SJCRH30 (cell line): Measurements from ENCODE around the gene GRIK4. TPM values are rescaled to one million over a fixed set of nuclear protein-coding genes. Genes with fewer than 3 reads are reported as not detected.

ENCODE experiments used
- DNase-seq, 2 experiments: peaks; one replicate each; pipeline ENCODE4 v3.0.0-alpha.2; 2015 to 2020
- H3K27ac ChIP-seq: fragments of 250-450 bp; sonication (Bioruptor Pico); 2 replicates; pipeline ENCODE4 v1.5.1; 2020; ENCODE audit warnings: mild to moderate bottlenecking, moderate library complexity
- H3K27me3 ChIP-seq: fragments of 250-450 bp; sonication (Bioruptor Pico); 2 replicates; pipeline ENCODE4 v1.5.1; 2020; ENCODE audit warnings: mild to moderate bottlenecking, moderate library complexity
- H3K36me3 ChIP-seq: fragments of 250-450 bp; sonication (Bioruptor Pico); 2 replicates; pipeline ENCODE4 v1.5.1; 2020; ENCODE audit warnings: mild to moderate bottlenecking, moderate library complexity
- H3K4me1 ChIP-seq: fragments of 250-450 bp; sonication (Bioruptor Pico); 2 replicates; pipeline ENCODE4 v1.5.1; 2020; ENCODE audit warnings: mild to moderate bottlenecking, moderate library complexity
- H3K4me3 ChIP-seq: fragments of 250-450 bp; sonication (Bioruptor Pico); 2 replicates; pipeline ENCODE4 v1.5.1; 2020; ENCODE audit warnings: mild to moderate bottlenecking, moderate library complexity
- H3K9me3 ChIP-seq: fragments of 250-450 bp; sonication (Bioruptor Pico); replicated peaks from 2 replicates; pipeline ENCODE4 v1.5.1; 2020; ENCODE audit warnings: mild to moderate bottlenecking, moderate library complexity
- total RNA-seq: library from RNA; depleted of rRNA; stranded (reverse); fragments of >200 nt; shearing (Covaris generic); gene quantifications from 2 replicates; pipeline ENCODE4 v1.2.3, GENCODE V29; 2014

GRIK4 gene
- total RNA-seq, 1 experiment from 2014 or later = not detected

DNA sequence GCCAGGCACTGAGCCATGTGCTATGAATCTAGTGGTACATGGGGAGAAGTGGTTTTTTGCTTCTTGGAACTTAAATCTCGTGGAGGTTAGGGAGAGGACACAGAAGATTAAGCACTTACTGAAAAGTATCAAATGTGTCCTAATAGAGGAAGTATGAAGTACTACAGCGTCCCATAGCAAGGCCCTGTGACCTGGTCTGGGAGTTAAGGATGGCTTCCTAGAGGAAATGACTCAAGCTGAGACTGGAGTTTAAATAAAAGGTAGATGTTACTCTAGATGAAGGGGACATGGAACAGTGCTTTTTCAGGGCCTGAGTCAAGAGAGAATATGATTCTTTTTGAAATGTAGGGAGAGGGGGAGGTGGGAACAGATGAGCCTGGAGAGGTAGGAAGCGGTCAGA lies 202.9 kb downstream of the GRIK4 start:
- no peaks in the 10 kb centered on the region for H3K36me3 ChIP-seq
- H3K4me3 ChIP-seq = no peak overlapping the region
- H3K4me1 ChIP-seq = peaks cover 6% of the 10 kb centered on the region; the same call in 1 of the 2 replicates
- H3K27ac ChIP-seq = no peak overlapping the region
- DNase-seq = no peak
- H3K9me3 ChIP-seq = no peaks in the 10 kb centered on the region
- no peaks in the 10 kb centered on the region for H3K27me3 ChIP-seq

DNA sequence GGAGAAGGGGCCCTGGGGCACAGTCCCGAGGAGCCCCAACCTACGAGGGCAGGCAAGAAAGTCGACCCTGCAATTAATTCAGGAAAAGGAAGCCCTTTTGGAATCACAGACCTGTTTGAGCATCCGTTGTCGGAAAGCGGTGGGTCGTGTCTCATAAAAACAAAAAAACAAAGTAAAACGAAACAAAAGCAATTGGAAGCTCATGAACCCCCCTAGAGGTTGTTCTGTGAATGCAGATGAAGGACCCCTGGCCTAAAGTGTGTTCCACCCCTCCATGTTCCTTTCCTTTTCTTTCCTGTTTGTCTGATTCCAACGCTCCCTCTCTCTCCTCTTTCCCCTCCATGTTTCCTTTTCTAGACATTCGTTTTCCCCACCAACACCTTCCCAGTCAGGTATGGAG lies 203.7 kb downstream of the GRIK4 start:
- H3K4me3 ChIP-seq = no peak overlapping the region
- no peak overlapping the region for H3K27ac ChIP-seq
- no peaks in the 10 kb centered on the region for H3K9me3 ChIP-seq
- H3K36me3 ChIP-seq = no peaks in the 10 kb centered on the region
- H3K4me1 ChIP-seq = peaks cover 4% of the 10 kb centered on the region; the same call in 1 of the 2 replicates
- no peaks in the 10 kb centered on the region for H3K27me3 ChIP-seq
- peak in 1 of 2 experiments; percentile 12 for DNase-seq

DNA sequence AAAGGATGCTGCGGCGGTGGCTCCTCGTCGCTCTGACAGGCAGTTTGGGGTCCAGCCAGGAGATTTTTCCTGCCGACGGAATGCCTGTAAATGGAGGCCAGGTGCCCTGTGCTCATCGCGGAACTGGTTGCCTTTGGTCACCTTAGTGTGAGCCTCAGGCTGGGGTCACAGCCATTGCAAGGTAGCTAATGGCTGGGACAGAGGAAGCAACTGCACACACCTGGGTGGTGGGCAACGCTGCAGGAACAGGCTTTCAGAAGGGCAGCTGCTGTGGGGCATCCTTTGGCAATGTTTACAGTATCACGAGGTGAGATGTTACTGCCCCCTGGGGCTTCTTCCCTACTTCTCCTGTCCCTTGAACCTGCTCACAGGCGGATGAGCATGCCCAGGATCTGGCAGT lies 205.5 kb downstream of the GRIK4 start:
- Histone ChIP-seq H3K27me3 (no peaks in the 10 kb centered on the region), H3K4me3 (no peak overlapping the region), H3K9me3 (no peaks in the 10 kb centered on the region), H3K4me1 (no peaks in the 10 kb centered on the region), H3K36me3 (no peaks in the 10 kb centered on the region), H3K27ac (no peak overlapping the region)
- no peak for DNase-seq

DNA sequence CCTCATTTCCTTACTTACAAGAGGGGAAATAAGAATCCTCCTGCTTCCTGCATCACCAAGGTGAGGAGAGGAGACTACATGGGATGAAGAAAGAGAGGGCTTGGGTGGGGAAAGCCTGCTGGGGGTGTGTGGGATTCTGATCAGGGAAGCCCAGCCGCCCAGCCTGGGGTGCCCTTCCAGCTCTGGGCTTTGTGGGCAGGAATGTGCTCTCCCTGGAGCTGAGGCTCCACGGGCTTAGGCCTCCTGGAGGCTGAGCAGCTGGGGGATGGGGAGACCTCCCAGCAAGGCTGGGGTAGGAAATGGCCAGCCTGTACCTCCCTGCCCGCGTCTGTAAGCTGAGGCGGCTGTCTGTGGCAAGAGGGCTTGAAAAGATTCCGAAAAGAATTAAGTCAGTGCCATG lies 206.1 kb downstream of the GRIK4 start:
- Histone ChIP-seq H3K27me3 (no peaks in the 10 kb centered on the region), H3K9me3 (no peaks in the 10 kb centered on the region), H3K27ac (no peak overlapping the region), H3K36me3 (no peaks in the 10 kb centered on the region), H3K4me1 (no peaks in the 10 kb centered on the region), H3K4me3 (no peak overlapping the region)
- DNase-seq = no peak

DNA sequence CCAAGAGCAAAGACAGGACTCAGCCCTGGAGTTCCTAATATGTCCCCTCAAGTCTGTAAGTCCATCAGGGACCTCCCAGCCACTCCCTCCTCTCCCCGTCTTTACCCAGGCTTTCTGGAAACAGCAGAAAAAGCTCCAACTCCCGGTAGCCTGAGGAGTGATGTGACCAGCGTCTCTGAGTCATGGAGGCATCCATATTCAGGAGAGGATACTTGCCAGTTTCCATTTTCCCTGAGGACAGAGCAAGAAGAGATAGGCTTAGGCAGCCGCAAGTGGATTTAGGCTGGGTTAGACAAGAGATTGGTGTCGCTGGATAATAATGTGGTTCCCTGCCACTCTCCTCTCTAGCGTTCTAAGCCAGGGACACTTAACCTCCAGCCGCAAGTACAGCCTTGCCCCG lies 206.6 kb downstream of the GRIK4 start:
- H3K4me1 ChIP-seq = no peaks in the 10 kb centered on the region
- no peak overlapping the region for H3K27ac ChIP-seq
- no peaks in the 10 kb centered on the region for H3K9me3 ChIP-seq
- no peaks in the 10 kb centered on the region for H3K27me3 ChIP-seq
- no peak for DNase-seq
- no peaks in the 10 kb centered on the region for H3K36me3 ChIP-seq
- H3K4me3 ChIP-seq = no peak overlapping the region

DNA sequence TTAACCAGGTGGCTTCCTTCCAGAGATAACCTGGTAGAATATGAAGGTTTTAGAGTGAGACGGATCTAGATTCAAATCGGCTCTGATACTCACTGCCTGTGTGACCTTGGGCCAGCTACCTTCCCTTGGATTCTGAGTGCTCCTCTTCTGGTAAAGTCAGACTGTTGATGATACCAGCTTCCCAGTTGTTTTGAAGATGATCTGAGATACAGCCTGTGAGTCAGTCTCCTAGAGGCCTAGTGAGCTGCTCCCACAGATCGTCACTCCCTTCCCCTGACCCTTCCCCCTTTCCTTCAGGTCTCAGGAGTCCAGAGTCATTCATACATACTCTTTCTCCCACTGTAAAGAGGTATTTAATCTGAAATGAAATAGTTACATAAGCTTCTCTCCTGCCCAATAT lies 207.8 kb downstream of the GRIK4 start:
- no peak overlapping the region for H3K27ac ChIP-seq
- no peak overlapping the region for H3K4me3 ChIP-seq
- no peaks in the 10 kb centered on the region for H3K9me3 ChIP-seq
- no peaks in the 10 kb centered on the region for H3K4me1 ChIP-seq
- no peaks in the 10 kb centered on the region for H3K36me3 ChIP-seq
- H3K27me3 ChIP-seq = no peaks in the 10 kb centered on the region
- no peak for DNase-seq

DNA sequence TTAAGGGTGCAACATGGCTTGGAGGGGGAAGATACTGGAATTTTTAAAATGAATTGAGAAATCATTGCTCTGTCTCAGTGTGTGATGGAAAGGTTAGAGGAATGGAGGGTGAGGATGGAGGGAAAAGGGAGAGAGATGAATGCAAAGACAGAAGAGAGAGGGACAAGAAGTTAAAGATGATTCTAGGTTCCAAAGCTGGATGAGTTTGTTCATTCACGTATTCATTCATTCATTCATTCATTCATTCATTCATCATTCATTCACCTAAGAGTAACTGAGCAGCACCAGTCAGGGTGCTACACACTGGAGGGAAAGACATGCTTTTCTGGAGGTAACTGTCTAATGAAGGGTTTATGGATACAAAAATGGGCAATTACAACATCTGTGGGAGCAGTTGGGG lies 209.2 kb downstream of the GRIK4 start:
- Histone ChIP-seq H3K36me3 (no peaks in the 10 kb centered on the region), H3K27ac (no peak overlapping the region), H3K4me1 (no peaks in the 10 kb centered on the region), H3K9me3 (no peaks in the 10 kb centered on the region), H3K27me3 (no peaks in the 10 kb centered on the region), H3K4me3 (no peak overlapping the region)
- no peak for DNase-seq

DNA sequence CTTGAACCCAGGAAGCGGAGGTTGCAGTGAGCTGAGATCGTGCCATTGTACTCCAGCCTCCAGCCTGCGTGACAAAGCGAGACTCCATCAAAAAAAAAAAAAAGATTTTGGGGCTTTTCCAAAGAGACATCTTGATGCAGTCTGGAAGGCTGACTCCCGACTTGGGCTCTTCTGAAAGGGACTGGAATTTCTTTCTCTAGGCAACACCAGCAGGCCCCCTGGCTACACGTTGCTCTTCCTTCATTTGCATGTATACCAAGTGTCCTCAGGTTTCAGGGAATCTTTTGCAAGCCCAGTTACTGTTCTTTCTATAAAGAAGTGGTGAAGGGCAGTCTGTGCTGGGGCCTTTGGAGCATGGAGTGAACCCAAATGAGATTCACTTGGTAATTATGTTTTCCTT lies 211.0 kb downstream of the GRIK4 start:
- no peak for DNase-seq
- Histone ChIP-seq H3K27me3 (no peaks in the 10 kb centered on the region), H3K4me1 (no peaks in the 10 kb centered on the region), H3K9me3 (no peaks in the 10 kb centered on the region), H3K4me3 (no peak overlapping the region), H3K36me3 (no peaks in the 10 kb centered on the region), H3K27ac (no peak overlapping the region)

DNA sequence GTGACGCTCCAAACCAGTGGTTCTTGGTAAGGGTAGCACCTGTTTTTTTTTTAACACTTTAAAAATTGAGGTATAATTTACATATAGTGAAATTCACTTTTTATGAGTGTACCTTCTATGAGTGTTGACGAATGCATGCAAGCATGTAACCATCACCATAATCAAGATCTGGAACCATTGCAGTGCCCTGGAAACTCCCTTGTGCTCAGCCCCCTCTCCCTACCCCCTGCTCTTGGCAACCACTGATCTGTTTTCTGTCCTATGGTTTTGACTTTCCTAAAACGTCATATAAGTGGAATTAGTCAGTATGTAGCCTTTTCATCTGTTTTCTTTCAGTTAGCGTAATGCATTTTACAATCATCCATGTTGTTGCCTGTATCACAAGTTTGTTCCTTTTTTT lies 212.2 kb downstream of the GRIK4 start:
- Histone ChIP-seq H3K27me3 (no peaks in the 10 kb centered on the region), H3K36me3 (no peaks in the 10 kb centered on the region), H3K9me3 (no peaks in the 10 kb centered on the region), H3K4me1 (no peaks in the 10 kb centered on the region), H3K27ac (no peak overlapping the region), H3K4me3 (no peak overlapping the region)
- no peak for DNase-seq

DNA sequence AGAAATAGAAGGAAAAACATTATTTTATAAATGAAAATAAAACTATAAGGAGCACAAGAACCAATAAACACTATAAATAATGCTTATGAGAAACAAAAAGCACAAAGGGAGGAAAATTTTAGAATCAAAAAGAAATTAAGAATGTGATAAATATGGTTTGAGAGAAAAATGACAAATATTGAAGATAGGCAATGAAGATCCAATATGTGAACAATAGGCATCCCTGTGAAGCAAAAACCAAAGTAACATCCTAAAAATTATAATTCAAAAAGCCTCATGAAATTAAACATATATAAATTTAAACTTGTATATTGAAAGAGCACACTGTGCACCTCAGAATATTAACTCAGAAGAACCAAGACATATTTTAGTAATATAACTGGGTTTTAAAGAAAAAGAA lies 216.2 kb downstream of the GRIK4 start:
- H3K4me3 ChIP-seq = no peak overlapping the region
- no peak overlapping the region for H3K27ac ChIP-seq
- H3K27me3 ChIP-seq = no peaks in the 10 kb centered on the region
- H3K4me1 ChIP-seq = no peaks in the 10 kb centered on the region
- no peak for DNase-seq
- H3K9me3 ChIP-seq = no peaks in the 10 kb centered on the region
- no peaks in the 10 kb centered on the region for H3K36me3 ChIP-seq

DNA sequence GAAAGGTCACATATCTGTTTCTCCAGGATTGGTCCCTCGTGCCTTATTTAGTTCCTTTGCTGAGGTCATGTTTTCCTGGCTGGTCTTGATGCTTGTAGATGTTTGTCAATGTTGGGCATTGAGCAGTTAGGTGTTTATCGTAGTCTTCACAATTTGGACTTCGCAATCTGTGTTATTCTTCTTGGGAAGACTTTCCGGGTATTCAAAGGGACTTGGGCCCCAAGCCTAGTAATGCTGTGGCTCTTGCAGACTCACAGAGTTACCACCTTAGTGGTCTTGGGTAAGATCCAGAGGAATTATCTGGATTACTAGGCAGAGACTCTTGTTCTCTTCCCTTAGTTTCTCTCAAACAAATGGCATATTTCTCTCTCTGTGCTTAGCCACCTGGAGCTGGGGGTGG lies 223.5 kb downstream of the GRIK4 start:
- Histone ChIP-seq H3K36me3 (no peaks in the 10 kb centered on the region), H3K4me3 (no peak overlapping the region), H3K9me3 (no peaks in the 10 kb centered on the region), H3K4me1 (no peaks in the 10 kb centered on the region), H3K27ac (no peak overlapping the region), H3K27me3 (no peaks in the 10 kb centered on the region)
- no peak for DNase-seq

DNA sequence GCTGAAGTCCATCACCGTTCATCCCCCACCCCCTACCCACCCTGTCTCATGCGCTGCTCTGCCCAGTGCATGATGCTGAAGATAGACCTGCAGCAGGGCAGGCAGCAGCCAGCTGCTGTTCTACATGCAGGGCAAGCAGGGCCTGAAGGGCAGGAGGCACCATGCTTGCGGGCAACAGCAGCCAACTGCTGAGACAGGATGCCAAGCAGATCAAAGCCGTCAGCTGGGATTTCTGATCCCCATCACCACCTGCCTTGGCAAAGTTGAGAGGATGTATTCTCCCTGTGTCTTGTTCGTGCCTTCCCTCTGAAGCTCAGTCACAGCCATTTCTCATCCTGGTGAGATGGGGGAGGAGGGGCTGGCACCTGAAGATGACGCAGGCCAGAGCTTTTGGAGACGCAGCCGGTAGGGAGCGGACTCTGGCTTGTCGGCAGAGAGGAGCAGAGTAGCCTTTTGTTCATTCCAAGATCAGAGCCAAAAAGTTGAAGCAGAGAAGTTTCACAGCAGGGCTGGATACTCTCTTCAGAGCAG lies 227.0 kb downstream of the GRIK4 start:
- DNase-seq = no peak
- H3K4me3 ChIP-seq = no peak overlapping the region
- H3K27ac ChIP-seq = no peak overlapping the region
- no peaks in the 10 kb centered on the region for H3K36me3 ChIP-seq
- no peaks in the 10 kb centered on the region for H3K9me3 ChIP-seq
- H3K27me3 ChIP-seq = no peaks in the 10 kb centered on the region
- no peaks in the 10 kb centered on the region for H3K4me1 ChIP-seq

DNA sequence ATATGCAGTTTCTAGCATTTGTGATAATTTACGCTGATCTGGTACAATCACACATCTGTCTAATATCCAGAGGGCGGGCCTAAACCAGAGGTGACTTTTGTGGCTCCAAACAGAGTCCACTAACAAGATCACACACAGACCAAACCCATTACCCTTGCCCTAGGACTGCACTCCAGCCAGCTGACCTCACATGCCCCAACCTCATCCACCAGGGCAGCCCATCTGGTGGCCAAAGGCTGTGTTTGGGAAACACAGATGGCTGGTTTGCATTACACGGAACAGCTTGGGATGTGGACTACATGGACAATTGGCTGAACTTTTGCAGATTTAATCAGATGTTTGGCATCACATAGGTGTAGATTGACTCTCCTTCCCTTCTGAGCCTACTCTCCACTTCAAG lies 228.2 kb downstream of the GRIK4 start:
- no peaks in the 10 kb centered on the region for H3K9me3 ChIP-seq
- DNase-seq = no peak
- no peaks in the 10 kb centered on the region for H3K27me3 ChIP-seq
- H3K4me3 ChIP-seq = no peak overlapping the region
- H3K4me1 ChIP-seq = no peaks in the 10 kb centered on the region
- no peaks in the 10 kb centered on the region for H3K36me3 ChIP-seq
- no peak overlapping the region for H3K27ac ChIP-seq

DNA sequence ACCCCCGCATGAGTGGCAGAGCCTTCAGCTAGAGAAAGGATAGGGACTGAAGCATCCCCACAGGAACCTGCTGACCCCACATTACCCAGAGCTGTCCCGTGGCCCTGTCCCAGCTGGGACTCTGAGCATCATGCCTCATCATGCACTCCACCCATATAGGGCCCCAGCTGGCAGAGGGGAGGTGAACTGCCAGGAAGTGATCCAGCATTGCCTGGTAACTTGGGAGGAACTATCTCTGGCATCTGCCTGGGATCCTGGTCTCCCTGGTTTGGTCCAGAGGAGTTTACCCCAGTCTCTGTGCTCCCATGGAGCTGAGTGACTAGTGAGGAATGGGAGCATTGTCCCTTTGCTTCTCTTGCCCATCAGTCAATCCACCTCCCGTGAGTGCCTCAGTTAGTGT lies 228.8 kb downstream of the GRIK4 start:
- no peak overlapping the region for H3K4me3 ChIP-seq
- no peak overlapping the region for H3K27ac ChIP-seq
- no peaks in the 10 kb centered on the region for H3K36me3 ChIP-seq
- no peaks in the 10 kb centered on the region for H3K4me1 ChIP-seq
- no peaks in the 10 kb centered on the region for H3K27me3 ChIP-seq
- DNase-seq = no peak
- no peaks in the 10 kb centered on the region for H3K9me3 ChIP-seq

DNA sequence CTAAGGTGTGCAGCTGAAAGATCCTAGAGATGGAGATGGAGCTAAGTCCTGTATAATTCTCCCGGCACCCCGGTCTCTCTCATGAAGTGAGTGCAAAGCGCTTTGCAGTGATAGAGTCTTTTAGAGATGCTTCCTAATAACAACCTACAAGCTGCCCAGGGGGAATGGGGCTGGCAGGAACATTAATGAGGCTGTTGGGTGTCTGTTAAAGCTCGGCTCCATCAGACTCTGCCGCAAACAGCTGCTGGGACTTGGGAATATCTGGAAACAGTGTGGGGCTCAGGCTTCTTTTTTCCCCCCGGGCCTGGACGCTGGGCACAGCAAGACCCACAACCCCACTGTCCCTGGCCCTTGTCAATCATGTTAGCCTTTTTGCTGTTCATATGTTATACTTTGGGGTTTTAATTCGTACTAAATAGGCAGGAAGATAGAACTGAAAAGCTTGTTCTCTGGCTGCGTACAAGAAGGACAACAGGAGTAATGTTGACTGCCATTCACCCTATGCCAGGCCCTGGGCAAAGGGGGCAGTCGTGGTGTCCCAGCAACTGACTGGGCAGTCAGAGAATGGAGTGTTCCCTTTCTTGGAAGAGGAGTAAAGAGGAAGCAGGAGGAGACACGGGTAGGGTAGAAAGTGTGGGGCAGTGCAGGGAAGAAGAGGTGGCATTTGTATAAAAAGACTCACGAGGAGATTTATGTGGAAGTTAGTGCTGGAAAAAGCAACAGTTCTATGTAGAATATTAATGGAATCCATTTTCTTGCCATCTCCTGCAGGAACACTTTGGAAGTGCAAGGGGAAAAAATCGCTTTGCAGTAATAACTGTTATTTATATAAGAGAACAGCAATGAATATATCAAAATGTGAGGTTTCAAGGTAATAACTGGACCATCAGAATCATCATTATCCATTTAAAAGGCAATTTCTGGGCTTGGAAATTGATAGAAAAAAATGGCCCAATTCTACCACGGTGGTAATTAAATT lies 232.8 kb downstream of the GRIK4 start:
- Histone ChIP-seq H3K27me3 (no peaks in the 10 kb centered on the region), H3K4me3 (no peak overlapping the region), H3K36me3 (no peaks in the 10 kb centered on the region), H3K4me1 (no peaks in the 10 kb centered on the region), H3K9me3 (no peaks in the 10 kb centered on the region), H3K27ac (no peak overlapping the region)
- DNase-seq = no peak

DNA sequence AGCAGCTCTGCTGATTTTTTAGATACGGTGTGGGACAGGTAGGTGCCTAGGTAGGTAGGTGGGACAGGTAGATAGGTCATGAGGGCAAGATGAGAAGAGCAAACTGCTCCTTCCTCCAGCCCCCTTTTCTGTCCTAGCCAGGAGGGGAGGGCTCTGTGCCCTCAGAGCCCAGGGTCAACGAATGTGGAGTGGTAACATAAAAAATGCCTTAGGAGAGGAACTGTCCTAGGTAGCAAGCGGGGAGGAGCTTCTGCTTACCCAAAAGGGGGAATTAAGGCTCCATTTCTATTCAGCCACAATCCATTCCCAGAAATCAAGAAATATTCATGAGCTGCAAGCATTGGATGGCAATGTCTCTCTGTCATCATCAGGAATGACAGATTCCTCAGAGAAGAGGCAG lies 234.8 kb downstream of the GRIK4 start:
- no peak overlapping the region for H3K27ac ChIP-seq
- no peak overlapping the region for H3K4me3 ChIP-seq
- no peaks in the 10 kb centered on the region for H3K27me3 ChIP-seq
- no peaks in the 10 kb centered on the region for H3K36me3 ChIP-seq
- H3K9me3 ChIP-seq = no peaks in the 10 kb centered on the region
- DNase-seq = no peak
- H3K4me1 ChIP-seq = no peaks in the 10 kb centered on the region
